GM10847 (cell line): ENCODE data around the gene NIP7.

Experiments
- POLR2A ChIP-seq: IDR thresholded peaks from 2 replicates; pipeline ENCODE4 v1.6.1; 2011; ENCODE audit not compliant: insufficient read length; ENCODE audit errors: extremely low read depth

NIP7 gene

GRCh38 chr16:69351309-69352027 is 11.9 kb downstream of the NIP7 start, which contains the start of gene TMED6:
TSS of gene TMED6 (minus strand) at chr16:69351786. CDS start at chr16:69351753, 33 bp downstream.
- no peak for TF ChIP-seq POLR2A

GRCh38 chr16:69363281-69363717 is 23.7 kb downstream of the NIP7 start:
- TF ChIP-seq POLR2A, result no peak

GRCh38 chr16:69364088-69364487 is 24.5 kb downstream of the NIP7 start:
- TF ChIP-seq POLR2A, result no peak

GRCh38 chr16:69365901-69366300 is 26.3 kb downstream of the NIP7 start:
- TF ChIP-seq POLR2A, result no peak

GRCh38 chr16:69366431-69366830 is 26.9 kb downstream of the NIP7 start:
- TF ChIP-seq POLR2A, result no peak

GRCh38 chr16:69367980-69368379 is 28.4 kb downstream of the NIP7 start:
- no peak for TF ChIP-seq POLR2A

GRCh38 chr16:69368866-69369265 is 29.3 kb downstream of the NIP7 start:
- TF ChIP-seq POLR2A, result no peak

GRCh38 chr16:69371564-69371963 is 32.0 kb downstream of the NIP7 start:
- TF ChIP-seq POLR2A, result no peak

GRCh38 chr16:69373019-69373418 is 33.4 kb downstream of the NIP7 start:
- TF ChIP-seq POLR2A, result no peak

- no peak for TF ChIP-seq POLR2A
These were observed 37.0 kb downstream of the NIP7 start for GRCh38 chr16:69376393-69377059.

GRCh38 chr16:69378036-69378435 is 38.5 kb downstream of the NIP7 start:
- TF ChIP-seq POLR2A, result no peak

GRCh38 chr16:69378760-69379159 is 39.2 kb downstream of the NIP7 start:
- no peak for TF ChIP-seq POLR2A

GRCh38 chr16:69381231-69381630 is 41.7 kb downstream of the NIP7 start:
- TF ChIP-seq POLR2A, result no peak

GRCh38 chr16:69382421-69382820 is 42.8 kb downstream of the NIP7 start:
- TF ChIP-seq POLR2A, result no peak

GRCh38 chr16:69384974-69385373 is 45.4 kb downstream of the NIP7 start:
- TF ChIP-seq POLR2A, result no peak

GRCh38 chr16:69386596-69386995 is 47.0 kb downstream of the NIP7 start:
- TF ChIP-seq POLR2A, result no peak
